EH (cell line): ENCODE results near the gene SLC7A14.

ENCODE experiments used
- DNase-seq: peaks from one replicate; pipeline ENCODE4 v3.0.0-alpha.2; 2015; ENCODE audit warnings: low read depth

SLC7A14 gene

DNA sequence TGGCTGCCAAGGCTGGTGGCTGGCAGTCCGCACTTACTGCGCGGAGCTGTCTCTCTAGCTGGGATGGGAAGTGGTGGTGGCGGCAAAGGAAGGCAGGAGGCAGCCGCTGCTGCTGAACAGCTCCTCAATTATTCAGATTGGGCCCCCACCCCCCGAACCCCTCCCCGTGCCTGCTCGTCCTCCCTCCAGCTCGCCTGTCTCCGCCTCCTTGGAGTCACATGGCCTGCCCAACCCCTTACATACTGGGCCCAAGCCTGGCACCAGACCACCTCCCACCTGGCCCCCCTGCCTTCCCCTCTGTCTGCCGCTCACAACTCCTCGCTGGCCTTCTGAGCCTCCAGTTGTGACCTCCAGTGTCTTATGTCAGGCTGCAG lies at the start of gene SLC7A14:
SLC7A14 (minus strand) TSS at position 139 of the 374 bp plus-strand sequence. CDS start 59,139 bp downstream, outside the sequence.
- DNase-seq, result no peak

DNA sequence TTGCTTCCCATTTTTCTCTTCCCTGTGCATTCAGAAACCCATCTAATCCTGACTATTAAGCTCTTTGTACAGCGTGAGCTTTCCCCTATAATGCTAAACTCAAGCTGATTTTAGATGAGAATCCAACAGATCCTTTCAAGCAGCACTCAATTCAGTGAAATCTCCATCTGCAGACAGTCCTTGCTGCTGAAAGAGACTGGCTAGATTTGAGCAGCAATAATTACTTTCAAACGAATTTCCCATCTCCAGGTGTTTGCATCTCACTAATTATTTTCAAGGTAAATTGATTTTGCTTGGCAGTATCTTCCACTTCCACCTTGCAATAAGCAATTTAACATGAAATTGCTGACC lies 49.5 kb upstream of the SLC7A14 start:
- no peak for DNase-seq

DNA sequence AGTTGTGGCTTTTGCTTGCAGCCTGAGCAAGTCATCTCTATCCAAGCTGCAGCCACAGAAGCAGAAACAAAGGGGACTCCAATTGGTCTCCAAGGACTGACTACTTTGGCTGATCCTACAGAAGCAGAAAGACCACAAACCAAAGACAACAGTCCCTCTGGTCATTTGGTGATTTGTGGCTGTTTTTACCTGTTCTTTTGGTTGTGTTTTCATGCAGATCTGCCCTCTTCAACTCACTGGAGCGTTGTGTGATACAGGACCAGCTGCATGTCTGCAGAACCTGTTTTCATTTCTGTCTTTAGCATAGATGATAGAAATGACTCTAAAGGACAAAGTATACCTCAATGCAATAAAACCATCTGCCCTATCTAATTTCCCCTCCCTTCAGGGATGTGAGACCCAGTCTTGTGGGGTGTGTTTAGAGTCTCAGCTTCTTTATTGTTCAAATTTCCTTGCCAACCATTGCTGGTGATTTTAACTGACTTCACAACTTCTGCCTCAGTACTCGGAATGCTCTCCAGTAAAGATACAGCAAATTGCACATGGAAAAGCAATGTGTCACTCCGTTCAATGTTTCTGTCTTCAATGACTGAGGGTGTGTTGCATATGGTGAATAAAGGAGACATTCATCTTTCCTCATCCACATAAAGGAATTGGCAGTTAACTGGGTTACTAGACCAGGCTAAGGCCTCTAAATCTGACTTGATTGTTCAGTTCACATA lies 48.9 kb upstream of the SLC7A14 start:
- no peak for DNase-seq

DNA sequence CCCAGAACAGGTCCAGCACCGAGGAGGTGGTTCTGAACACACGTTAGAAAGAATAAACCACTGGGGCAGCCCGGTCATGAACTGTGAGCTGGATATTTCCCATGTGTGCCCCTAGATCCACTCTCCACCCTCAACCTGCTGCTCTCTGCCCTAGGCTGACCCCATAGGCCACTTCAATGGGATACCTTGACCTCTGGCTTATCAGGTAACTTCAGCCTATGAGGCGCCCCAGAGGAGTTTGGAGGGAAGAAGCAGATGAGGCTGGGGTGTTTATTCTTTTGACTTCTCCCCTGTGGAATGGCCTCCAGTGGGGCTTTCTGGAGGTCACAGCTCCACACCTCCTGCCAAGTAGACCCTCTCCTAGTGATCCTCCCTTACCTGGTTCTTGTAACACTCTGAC lies 47.7 kb upstream of the SLC7A14 start:
- no peak for DNase-seq

DNA sequence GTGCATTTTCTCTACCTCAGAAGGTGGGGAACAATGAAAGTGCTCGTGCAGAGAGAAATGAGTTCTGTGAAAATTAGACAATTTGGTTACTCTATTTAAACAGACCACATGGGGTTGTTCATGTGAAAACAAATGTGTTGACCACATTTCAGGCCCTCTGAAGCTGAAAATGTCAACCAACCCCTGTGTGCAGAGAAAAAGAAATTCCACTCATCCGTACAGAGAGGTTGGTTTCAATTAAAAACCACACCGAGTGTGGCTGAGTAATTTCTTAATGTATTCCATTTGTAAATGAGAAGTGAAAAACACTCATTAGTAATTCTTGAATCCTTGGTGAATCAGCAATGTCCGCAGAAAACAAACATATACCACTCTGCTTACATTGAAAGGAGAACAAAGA lies 46.9 kb upstream of the SLC7A14 start:
- peak; percentile 22 for DNase-seq

DNA sequence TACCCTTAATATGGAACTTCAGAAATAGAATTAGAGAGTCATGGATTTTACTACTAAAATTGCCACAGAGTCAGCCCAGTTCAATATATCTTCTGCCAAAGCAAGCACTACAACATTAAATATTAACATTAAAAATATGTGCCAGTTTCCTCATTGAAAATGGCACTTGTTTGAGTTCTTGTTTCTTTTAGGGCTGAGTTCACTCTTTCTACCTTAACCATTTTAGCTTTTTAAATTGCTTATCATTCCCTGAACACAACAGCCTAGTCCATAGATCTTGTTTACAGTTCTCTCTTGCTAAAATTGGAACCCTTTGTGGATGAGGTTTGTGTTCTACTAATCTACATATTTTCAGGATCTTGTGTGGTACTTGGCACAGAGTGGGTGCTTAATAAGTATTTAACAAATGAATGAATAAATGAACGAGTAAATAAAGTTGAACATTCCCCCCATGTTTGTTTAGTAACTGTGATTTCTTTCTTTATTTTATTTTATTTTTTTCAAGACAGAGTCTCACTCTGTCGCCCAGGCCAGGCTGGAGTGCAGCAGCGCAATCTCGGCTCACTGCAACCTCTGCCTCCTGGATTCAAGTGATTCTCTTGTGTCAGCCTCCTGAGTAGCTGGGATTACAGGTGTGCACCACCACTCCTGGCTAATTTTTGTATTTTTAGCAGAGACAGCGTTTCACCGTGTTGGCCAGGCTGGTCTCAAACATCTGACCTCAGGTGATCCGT lies 46.0 kb upstream of the SLC7A14 start:
- DNase-seq, result no peak

DNA sequence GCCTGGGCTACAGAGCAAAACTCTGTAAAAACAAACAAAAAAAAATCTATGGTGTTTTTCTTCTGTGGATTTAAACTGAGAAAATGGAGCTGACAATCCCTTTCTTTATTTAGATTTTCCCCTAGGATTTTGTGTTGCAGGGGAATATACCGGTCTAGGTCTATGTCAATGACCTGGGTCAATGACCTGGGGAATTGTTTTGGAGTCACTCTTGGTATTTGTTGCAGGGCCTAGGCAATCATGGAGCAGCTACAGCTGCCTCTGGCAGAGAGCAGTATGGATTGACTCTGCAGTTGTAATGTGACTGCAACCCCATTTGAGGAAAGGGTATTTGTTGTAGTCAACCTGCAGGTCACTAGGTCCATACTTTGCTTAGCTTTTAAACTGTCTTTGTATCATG lies 37.6 kb upstream of the SLC7A14 start:
- DNase-seq, result no peak

DNA sequence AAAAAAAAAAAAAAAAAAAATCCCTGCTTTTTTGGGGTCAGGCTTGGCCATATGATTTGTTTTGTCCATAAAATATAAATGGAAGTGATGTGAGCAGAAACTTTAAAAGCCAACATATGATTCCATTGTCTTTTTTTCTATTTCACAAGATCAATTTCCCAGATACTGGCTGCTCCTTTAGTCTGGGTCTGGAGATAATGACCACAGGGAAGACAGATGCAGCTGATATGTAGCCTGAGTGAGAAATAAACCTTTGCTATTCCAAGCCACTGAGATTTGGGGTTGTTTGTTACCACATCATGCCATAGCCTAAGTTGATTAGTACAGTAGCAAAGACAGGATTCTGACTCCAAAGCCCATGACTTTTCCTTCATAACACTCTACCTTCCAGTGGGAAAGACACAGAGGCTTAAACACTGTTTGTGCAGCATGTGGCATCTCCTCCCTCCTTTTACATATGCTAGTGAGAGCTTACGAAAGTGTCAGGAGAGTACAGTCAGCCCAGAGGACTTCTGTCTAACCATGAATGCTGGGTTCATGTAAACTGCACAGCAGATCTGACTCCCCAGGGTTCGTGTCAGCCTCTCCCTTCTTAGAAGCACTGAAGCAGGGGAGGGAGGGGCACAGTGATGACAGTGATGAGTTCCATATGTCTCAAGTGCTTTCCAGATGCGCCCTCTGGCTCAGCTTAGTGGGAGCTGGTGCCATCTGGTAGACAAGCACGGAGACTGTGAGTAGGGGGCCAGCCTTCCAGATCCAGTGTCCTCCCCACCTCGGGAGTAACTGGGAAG lies 36.7 kb upstream of the SLC7A14 start:
- DNase-seq, result peak; percentile 93

DNA sequence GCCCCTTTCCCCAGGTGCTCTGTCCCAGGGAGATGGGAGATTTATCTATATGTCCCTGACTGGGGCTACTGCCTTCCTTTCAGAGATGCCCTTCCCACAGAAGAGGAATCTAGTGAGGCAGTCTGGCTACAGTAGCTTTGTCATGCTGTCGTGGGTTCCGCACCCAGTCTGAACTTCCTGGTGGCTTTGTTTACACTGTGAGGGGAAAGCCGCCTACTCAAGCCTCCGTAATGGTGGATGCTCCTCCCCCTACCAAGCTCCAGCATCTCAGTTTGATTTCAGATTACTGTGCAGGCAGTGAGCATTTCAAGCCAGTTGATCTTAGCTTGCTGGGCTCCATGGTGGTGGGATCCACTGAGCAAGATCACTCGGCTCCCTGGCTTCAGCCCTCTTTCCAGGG lies 35.4 kb upstream of the SLC7A14 start:
- no peak for DNase-seq

DNA sequence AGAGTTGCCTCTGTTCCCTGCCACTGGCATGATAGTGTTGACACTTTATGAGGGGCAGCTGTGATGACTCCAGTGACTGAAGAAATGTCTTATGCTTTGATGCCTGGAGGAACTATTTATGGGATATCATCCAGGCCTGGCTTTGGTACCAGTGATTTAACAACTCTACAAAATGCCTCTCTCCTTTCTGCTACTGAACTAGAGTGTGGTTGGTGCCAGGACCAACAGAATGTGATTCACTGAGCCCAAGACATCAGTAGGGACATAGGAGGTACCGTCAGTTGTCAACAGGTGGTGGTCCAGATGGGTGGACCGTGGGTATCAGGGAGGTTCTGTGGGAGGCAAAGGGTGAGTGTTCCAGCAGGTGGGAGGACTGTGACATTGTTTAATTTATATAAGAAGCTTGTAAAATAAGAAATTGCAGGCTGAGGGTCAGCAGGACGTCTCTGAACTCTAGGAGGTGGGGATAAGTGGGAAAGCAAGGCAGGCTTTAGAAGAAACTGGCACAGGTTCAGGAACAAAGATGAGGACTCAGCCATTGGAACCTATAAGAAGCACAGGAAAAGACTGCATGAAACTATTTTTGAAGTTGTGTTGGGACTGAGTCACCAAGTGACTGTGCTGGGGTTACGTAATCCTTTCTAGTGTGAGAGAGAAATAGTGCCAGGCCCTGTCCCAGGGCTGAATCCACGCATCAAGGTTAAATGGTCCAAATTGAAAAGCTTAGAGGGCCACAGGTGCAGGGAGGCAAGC lies 28.5 kb upstream of the SLC7A14 start:
- peak; percentile 92 for DNase-seq

DNA sequence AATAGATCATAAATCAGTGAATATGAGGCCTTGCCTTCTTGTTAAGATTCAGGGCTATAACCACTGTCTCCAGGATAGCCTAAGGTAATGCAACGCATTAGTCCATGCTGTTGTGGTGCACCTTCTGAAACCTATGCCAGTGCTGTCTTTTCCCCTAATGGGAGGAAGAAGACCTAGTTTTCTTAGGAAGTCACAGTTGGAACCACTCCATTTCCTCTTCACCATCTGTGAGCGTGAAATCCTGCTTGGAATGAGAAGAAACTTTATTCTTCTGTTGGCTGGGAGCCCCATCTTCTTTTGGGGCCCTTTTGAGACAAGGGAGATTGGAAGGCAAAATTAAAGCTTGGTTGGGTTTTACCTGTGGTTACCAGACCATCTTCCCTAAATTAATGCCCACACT lies 25.9 kb upstream of the SLC7A14 start:
- no peak for DNase-seq

DNA sequence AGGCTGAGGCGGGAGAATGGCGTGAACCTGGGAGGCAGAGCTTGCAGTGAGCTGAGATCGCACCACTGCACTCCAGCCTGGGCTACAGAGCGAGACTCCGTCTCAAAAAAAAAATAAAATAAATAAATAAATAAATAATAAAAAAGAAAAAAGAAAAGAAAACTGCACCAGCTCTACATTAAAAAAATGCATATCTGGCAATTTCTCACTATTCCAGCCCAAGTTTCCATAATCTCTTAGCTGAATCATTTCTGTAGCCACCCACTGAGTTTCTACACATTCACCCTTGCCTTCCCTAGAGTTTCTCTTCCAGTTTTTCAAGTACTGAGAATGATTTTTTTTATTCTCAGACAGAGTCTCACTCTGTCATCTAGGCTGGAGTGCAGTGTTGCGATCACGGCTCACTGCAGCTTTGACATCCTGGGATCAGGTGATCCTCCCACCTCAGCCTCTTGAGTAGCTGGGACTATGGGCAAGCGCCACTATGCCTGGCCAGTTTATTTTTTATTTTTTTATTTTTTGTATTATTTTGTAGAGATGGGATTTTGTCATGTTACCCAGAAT lies 24.5 kb upstream of the SLC7A14 start:
- no peak for DNase-seq

DNA sequence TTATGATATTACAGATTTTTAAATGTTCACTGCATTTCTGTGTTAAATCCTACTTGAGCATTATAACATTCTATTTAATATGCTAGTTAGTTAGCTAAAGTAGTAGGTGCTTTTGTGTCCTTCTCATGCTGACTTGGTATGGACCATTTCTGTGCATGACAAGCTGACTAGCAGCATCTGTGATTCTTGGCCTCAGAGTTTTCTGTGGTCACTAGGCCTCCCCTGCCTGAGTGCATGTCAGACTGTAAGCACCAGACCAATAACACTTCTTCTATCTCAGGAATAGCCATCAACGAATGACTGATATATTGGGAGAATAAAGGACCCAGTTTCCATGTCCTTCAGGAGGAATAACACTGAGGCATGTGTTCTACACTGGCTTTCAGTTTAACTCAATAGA lies 22.6 kb upstream of the SLC7A14 start:
- no peak for DNase-seq

DNA sequence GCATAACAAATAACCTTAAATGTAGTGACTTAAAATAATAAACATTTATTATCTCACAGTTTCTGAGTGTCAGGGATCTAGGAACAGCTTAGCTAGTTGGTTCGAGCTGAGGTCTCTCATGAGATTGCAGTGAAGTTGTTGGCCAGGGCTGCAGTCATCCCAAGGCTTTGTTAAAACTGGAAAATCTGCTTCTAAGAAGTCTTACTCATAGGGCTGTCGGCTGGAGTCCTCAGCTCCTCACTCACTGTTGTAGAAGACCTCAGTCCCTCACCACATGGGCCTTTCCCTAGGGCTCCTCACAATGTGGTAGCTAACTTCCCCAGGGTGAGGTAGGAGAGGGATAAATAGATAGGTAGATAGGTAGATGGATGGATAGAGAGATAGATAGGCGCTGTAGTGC lies 20.8 kb upstream of the SLC7A14 start:
- no peak for DNase-seq

DNA sequence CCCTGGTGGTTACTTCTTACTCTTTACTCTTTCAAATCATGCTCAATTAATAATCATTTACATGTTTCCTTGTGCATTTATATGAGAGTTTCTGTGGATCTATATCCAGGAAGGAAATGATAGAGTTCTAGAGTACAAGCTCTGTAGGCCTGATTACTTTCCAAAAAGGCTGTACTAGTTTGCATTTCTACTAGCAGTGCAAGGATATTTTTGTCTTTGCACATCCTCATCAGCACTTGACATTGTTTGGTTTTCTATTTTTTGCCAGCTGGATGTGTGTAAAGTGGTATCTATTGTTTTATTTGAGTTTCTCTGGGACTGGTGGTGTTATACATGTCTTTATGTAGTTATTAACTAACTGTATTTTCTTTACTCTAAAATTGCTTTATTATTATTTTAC lies 19.6 kb upstream of the SLC7A14 start:
- no peak for DNase-seq

DNA sequence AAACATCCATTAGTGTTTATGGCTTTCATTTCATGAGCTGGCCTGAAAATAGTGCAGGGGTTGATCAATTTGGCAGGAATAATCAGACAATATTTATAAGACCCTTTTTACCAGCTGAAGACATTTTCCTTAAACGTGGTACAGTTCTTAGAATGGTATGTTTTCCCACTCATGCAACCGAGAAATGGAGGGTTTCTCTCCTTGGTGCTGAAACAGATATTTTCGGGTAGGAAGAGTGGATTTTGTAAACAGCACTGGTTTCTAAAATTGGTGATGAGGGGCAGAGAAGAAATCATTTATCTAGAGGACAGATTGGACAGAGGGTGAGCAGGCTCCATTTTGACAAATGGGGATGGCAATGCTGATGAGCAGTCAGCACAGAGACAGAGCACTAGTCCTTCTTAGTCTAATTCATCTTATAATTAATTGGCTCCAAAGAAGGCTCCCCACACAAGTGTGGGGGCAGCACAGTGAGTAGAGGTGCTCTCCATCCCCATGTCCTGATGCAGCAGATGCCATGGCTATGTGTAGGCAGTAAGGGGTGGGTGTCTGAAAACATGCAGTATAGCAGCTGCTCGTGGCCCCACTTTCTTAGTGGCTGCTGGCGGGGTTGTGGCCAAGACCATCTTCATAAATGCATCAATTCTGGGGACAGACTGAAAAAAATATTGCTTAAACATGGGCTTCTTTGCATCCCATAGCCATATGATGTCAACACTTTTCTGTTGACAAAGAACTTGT lies 18.1 kb upstream of the SLC7A14 start:
- DNase-seq, result peak; percentile 34

DNA sequence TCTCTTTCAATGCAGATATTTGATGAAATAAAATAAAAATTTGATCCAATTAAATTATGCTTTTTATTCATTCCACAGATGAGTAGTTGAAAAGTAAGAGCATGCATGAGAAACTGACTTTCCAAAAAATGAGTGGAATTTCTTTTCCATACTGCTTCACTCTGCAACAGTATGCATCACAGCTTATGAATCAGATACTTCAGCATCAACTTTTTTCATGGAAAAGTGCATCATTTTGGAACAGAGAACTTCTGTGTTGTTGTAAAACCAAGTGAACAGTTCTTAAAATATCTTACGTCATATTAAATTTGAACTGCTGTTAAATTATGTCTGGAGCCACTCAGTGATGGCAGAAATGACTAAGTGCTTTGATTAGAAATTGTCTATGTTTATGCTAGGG lies 16.7 kb upstream of the SLC7A14 start:
- no peak for DNase-seq

DNA sequence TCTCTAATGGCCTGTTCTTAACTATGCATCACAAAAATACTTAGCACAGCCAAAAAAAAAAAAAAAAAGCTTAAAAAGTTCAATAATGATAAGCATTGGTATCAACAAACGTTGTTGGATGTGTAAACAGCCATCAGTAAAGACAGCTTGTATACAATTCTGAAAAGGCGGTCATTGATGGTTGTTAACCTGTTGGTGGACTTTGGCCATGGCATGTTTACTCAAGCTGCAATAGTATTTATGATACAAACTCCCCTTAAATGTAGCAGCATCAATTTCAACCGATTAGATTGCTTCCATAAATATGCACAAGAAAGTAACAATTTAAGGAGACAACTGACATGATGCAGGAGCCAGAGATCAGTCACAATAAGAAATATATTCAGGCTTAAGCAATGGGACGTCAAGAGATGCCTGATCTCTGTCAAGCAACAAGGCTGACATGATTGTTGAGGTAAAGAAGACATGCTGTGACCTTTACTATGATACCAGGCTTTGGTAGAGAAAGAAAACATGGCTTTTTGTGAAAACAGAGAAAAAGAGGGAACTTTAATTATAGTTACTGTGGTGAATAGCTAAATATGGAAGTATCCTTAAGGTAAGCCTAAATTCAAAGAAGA lies 14.2 kb upstream of the SLC7A14 start:
- DNase-seq, result no peak

DNA sequence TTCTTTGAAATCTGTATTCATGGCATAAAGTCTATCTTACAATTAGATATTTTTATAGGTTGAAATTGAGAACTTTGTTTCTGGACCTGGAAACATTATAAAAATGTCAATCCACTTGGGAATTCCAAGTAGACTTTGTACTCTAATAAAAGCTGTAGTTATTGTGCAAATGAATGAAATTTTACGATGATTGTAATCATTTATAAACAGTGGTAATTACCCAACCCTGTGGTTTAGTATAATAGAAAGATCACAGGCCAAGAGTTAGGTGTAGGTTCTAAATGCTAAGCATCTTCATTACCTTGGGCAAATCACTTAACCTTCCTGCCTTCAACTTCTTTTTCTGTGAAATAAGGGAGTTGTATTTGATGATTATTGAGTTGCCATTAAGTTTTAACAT lies 13.2 kb upstream of the SLC7A14 start:
- DNase-seq, result no peak

DNA sequence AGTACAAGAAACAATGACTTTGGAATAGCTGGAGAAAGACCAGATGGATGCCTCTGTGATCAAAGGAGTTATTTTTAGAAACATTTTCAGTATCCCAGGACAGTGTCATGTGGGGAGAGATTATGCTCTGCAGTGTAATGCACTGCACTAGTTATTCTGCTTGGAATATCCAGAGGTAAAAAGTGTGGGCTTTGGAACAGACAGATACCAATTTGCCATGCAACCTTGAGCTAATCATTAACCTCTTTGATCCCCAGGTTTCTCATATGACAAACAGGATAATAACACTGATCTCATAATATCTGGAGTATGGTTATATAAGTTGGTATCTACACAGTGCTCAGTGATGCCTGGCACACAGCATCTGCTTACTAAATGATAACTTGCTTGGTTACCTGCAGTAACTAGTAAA lies 12.2 kb upstream of the SLC7A14 start:
- DNase-seq, result no peak

DNA sequence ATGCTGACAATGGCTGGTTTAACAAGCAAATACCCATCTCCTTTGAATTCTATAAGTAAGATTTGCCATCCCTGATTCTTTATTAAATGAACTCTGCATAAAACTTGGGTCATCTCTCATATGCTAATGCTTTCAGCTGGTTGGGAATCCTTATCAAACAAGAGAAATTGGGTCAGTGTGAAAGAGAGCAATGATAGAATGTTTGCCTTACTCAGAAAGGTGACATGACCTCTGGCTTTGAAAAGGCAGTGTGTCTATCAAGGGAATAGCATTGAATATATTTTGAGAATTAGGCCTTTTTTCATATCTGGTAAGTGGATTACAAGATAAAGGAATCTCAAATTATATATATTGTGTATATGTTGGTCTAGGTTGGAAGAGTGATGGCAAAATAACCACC lies 8.7 kb upstream of the SLC7A14 start:
- DNase-seq, result no peak
